Measurements from ENCODE around the gene KCNAB1.

KCNAB1 gene

DNA sequence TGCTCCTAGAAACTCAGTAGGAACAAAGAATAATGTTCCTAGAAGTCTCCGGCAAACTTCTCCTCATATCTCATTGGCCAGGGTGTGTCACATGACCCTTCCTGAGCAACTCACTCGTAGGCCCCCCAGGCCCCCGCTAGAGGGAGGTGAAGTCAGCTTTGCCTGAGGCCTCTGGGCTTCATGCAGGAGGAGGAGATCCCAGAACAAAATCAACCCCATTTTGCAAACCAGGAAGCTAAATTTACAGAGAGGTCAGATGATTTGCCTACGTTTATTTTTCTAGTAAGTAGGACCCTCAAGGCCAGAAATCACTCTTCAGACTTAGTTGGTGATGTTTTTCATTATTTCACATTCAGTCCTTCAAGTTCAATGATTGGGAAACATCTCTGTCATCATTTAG, 335.5 kb downstream of the KCNAB1 start:
- peak; percentile 8 for DNase-seq (ENCODE audit: low read depth)

- peak; percentile 12 for DNase-seq (ENCODE audit: low read depth)
These were observed 336.4 kb downstream of the KCNAB1 start for GRCh38 chr3:156456771-156457224.

DNA sequence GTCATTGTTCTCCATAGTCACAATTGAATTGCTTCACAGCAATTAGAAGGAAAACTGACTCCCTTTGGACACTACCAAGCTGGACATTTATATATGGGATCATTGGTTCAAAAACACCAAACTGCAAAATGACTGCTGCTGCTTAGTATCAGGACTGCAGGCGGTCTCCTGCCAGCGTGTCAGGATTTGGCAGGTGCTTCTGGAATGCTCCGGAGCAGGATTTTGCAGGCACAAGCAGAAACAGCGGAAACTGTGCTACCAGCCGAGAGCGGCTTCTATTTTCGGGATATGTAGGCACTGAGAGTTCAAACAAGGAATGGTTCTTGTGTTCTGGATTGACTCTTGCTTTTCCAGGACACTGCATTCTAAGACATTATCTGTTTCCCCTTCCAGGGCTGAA, 339.1 kb downstream of the KCNAB1 start:
- DNase-seq (ENCODE audit: low read depth): no peak

DNA sequence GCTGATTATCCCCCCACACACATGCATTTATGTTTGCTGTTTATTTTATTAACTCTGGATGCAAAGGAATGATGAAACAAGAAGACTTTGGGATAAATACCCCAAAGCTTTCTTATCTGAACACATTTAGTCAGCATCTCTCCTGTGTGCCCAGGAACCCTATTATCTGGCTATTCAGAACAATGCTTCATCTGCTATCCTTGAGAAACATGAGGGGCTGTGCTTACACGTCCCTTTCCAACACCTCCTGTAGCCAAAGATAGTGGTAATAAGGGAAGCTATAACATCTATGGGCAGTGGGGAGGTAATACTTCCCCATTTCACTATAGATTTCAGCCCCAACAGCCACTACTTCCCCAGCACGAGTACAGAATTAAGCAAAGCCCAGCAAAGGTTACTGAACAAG, 339.8 kb downstream of the KCNAB1 start:
- DNase-seq (ENCODE audit: low read depth): no peak

DNA sequence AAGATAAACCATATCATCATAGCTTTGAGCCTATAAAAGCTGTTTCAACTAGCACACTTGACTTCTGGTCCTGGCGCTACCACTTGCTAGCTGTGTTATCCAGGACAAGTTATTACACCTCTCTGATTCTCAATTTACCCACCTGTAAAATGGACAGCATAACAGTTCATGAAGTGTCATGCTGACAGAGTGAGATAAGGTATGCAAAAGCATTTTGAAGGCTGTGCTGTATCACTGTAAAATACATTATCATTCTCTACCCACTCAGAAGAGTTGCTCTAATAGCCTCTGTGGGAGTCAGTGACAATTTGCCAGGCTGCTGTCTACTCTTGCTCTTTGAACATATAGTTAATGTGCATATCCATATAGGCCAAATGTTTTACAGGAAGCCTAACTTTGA, 341.5 kb downstream of the KCNAB1 start:
- DNase-seq (ENCODE audit: low read depth): no peak

- no peak for DNase-seq (ENCODE audit: low read depth)
These were observed 342.7 kb downstream of the KCNAB1 start for GRCh38 chr3:156463123-156463522.

- no peak for DNase-seq (ENCODE audit: low read depth)
These were observed 344.8 kb downstream of the KCNAB1 start for GRCh38 chr3:156465194-156465593.

DNA sequence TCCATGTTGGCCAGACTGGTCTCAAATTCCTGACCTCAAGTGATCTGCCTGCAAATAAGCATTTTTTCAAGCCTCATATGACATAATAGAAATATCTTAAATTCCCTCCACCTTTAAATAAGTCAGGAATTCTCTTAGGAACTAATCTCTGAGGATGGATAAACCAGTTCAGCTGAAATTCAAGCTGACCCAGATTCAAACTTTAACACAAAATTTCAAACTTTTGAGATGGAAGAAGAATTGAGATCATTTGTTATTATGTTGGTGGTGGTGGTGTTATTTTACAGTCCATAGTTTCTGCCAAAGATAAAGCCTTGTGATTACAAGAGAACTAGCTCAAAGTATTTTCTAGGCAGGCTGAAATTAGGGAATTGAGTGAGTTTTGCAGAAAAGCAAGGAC, 349.1 kb downstream of the KCNAB1 start:
- DNase-seq (ENCODE audit: low read depth): no peak

DNA sequence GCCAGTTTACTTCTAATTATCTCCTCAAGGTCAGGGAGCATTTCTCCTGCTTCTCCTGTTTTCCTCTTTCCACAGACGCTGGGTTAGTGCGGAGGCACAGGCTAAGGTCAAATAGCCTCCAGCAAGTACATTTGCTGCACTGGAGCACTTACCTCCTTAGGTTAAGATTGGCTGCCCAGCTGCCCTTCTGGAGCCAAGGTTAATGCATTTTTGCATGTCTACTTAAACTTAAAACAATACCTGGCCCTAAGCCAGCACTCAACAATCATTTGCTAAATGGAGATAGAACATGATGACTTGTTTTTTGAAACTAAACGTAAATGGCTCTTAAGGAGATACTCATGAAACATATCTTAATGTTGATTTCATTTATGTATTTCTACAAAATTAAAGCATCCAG, 351.1 kb downstream of the KCNAB1 start:
- peak; percentile 25 for DNase-seq (ENCODE audit: low read depth)

GRCh38 chr3:156472150-156472549, 351.8 kb downstream of the KCNAB1 start:
- no peak for DNase-seq (ENCODE audit: low read depth)

- DNase-seq (ENCODE audit: low read depth): no peak
These were observed 352.3 kb downstream of the KCNAB1 start for GRCh38 chr3:156472684-156473083.

- DNase-seq (ENCODE audit: low read depth): no peak
These were observed 353.0 kb downstream of the KCNAB1 start for GRCh38 chr3:156473341-156473740.

GRCh38 chr3:156474560-156475389, 354.4 kb downstream of the KCNAB1 start:
- DNase-seq (ENCODE audit: low read depth): no peak

DNA sequence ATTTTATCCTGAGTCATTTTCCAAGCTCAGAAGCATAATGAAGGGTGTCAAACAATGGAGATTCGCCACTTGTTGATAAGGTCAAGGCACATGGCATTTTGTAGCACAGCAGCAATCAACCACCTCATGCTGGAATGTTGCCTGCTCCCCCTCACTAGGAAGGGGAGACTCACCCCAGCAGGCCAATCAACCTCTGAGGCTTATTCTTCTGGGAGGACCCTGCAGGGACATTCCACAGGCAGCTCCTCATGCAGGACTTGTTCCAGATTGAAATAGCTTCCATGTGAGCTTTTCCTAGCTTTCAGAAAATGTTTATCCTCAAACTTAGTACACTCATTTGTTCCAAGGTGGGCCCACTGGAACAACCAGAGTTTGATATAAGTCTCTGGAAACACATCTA, 356.9 kb downstream of the KCNAB1 start:
- peak; percentile 24 for DNase-seq (ENCODE audit: low read depth)

GRCh38 chr3:156478891-156479290, 358.5 kb downstream of the KCNAB1 start:
- no peak for DNase-seq (ENCODE audit: low read depth)

- DNase-seq (ENCODE audit: low read depth): peak; percentile 12
These were observed 359.2 kb downstream of the KCNAB1 start for GRCh38 chr3:156479604-156480003.

GRCh38 chr3:156480949-156481348, 360.6 kb downstream of the KCNAB1 start:
- no peak for DNase-seq (ENCODE audit: low read depth)

GRCh38 chr3:156483002-156483401, 362.6 kb downstream of the KCNAB1 start:
- DNase-seq (ENCODE audit: low read depth): no peak

- DNase-seq (ENCODE audit: low read depth): peak; percentile 91
These were observed 363.0 kb downstream of the KCNAB1 start for GRCh38 chr3:156483426-156483825.

DNA sequence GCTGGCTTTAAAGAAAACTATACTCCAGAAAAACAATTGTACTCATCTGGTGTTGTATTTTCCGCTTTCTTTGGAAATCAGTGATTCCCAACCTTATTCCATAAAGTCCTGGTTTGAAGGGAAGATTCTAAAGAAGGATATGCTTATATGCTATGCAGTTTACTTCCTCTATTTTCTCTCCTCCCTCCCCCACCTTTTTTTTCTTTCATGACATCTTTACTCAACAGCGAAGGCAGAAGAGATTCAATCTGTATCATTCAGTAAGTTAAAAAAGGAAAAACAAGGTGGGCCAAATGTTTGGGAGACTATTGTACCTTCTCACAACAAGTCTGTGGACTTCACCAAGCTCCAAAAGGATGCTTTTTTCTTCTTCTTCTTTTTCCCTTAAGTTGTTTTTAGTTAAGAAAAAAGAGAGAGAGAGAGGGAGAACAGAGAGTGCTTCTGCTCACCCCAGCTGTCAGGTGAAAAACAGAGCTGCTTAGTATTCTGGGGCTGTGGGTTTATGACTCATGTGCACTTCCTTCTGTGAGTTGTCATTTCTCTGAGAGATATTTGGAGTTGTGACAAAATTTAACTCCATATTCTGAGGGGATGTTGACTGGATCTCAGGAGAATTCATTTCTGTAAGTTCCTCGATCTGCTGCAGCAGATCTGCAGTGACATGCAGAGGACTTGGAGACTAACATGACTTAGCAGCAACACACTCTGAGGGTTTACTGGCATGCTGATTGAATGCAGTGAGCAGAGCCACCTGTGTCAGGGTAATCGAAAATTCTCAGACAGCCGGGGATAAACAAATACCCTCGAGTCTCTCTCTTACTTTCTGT, 363.8 kb downstream of the KCNAB1 start:
- peak; percentile 84 for DNase-seq (ENCODE audit: low read depth)

- peak; percentile 43 for DNase-seq (ENCODE audit: low read depth)
These were observed 368.4 kb downstream of the KCNAB1 start for GRCh38 chr3:156488767-156489166.

GRCh38 chr3:156489462-156489911, 369.1 kb downstream of the KCNAB1 start:
- DNase-seq (ENCODE audit: low read depth): peak; percentile 23

DNA sequence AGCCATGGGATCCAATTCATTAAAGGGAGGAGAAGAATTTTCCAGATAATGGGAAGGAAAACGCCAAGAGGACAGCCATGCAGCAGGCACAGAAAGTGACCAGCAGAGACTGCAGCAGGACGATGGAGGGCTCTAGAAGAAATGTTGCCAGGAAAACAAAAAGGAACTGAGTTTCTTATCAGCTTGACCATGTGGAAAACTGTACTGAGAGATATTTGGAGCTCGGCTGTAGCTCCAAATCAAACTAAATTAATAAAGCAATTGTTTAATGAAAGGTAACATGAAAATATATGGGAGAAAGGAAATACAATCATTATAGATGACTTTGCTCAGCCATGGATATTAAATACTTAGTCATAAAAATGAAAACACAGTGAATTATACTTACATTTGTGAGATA, 370.8 kb downstream of the KCNAB1 start:
- DNase-seq (ENCODE audit: low read depth): no peak

All from amniotic epithelial cell (primary cell).